ENCODE results near the gene ZBTB48.
"Not testable (repeated sequence)": the region's sequence is repeated elsewhere in the genome, so short reads cannot be mapped to it uniquely, and the experiment has no call there.

Gene ZBTB48

DNA sequence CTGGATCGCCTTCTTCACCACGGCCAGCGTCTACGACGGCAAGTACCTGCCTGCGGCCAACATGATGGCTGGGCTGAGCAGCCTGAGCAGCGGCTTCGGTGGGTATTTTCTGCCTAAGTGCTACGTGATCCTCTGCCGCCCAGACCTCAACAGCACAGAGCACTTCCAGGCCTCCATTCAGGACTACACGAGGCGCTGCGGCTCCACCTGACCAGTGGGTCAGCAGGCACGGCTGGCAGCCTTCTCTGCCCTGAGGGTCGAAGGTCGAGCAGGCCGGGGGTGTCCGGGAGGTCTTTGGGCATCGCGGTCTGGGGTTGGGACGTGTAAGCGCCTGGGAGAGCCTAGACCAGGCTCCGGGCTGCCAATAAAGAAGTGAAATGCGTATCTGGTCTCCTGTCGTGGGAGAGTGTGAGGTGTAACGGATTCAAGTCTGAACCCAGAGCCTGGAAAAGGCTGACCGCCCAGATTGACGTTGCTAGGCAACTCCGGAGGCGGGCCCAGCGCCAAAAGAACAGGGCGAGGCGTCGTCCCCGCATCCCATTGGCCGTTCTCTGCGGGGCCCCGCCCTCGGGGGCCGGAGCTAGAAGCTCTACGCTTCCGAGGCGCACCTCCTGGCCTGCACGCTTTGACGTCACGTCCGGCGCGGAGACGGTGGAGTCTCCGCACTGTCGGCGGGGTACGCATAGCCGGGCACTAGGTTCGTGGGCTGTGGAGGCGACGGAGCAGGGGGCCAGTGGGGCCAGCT lies at the start of gene ZBTB48:
ZBTB48 (plus strand) TSS at position 621 of the 745 bp plus-strand sequence. CDS start 616 bp downstream, outside the sequence.
- peak; percentile 95 for DNase-seq (ENCODE audit: low read depth)

DNA sequence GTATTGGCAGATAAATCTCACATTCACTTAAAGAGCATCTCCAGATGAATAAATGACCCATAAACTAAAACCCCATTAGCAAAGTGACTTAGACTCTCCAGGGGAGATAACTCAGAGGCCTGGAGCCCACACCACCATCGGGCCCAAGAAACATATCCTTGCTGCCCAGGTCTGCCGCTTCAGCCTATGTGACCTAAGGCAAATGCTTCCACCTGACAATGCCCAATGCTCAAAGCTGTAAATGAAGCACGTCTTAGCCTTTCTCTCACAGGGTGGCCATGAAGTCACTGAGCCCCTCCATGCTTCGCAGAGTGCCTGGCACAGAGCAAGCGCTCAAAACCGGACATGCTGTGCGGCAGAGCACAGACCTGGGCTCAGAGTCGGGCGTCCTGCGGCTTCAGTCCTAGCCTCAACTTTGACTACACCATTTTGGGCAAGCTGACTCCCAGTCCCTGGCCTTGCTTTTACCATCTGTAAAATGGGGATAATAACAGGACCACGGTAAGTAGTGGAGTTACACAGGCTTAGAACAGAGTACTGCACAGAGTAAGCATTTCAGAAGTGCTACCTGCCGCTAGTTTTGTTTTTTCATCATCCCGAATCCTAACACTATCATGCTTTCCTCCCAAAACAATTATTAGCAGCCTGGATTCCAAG lies 49.2 kb upstream of the ZBTB48 start:
- DNase-seq (ENCODE audit: low read depth) = no peak

DNA sequence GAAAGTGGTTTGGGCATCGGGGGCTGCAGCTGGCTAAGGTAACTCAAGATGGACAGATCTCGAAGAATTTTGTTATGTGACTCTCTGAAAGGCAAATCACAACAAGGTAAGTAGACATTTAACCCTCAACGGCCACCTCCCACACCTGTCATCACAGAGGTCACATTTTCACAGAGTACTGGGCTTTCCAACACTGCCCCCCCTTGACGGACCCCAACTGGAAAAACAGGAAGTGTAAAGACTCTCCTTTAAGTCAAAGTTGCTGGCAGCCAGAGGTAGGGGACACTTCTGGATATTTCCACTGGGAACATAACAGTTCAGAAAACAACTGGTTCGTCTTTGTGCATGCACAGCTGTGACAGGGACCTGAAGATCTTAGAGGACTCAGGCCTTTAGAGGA lies 47.8 kb upstream of the ZBTB48 start:
- DNase-seq (ENCODE audit: low read depth) = no peak

DNA sequence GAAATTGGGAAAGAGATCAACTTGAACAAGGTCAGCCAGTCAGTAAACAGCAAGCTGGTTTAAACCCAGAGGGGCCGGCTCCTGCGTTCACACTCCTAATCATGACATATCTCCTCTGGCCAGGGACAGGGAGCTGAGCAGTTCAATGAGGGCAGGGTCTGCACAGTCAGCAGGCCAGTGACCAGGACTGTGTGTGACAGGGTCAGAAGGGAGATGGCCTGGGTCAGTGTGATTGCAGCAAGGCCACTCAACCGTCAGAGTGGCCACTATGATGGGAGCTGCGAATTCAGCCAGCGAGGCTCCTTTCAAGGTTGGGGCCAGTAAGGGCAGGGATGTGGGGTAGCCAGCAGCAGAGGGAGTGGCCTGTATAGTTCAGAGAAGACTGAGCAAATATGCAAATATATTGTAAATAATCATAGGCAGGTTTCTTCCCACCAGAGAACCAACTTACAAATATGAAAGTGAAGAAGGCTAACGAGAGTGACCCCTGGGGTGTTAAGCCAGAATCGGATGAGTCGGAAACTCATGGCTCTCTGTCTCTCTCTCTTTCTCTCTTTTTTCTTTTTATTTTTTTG lies 45.5 kb upstream of the ZBTB48 start:
- DNase-seq (ENCODE audit: low read depth) = no peak

DNA sequence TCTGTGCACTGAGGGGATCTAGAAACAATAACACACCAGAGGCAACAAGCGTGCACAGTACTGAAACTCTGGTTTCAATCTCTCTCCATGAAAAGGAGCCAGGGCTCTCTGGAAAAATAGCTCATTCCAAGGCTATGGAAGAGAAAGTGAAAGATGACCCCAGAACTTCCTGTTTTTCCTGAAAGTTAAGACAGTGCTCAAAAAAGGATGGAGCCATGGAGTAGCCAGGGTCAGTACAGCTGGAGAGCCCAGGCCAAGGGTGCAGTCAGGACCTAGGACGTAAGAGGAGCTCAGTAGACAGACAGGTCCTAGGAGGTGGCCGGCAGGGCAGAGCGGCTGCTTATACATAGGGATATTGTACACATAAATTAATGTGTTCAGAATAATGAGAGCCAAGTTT lies 44.6 kb upstream of the ZBTB48 start:
- no peak for DNase-seq (ENCODE audit: low read depth)

DNA sequence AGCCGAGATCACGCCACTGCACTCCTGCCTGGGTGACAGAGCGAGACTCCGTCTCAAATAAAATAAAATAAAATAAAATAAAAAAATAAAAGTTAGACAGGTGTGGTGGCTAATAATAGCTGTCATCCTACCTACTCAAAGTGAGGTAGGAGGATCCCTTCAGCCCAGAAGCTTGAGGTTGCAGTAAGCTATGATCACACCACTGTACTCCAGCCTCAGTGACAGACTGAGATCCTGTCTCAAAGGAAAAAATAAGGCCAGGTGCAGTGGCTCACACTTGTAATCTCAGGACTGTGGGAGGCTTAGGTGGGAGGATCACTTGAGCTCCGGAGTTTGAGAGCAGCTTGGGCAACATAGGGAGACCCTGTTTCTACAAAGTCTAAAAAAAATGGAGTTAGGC lies 43.5 kb upstream of the ZBTB48 start:
- DNase-seq (ENCODE audit: low read depth) = no peak

DNA sequence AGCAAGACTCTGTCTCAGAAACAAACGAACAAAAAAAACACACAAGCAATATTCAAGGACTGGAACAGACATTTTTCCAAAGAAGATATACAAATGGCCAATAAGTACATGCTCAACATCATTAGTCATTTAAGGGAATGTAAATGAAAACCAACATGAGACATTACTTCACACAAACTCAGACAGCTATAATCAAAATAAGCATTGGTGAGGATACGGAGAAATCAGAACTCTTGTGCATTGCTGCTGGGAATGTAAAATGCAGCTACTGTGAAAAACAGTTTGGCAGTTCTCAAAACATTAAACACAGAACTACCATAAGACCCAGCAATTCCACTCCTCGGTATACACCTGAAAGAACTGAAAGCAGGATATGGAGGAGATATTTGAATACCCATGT lies 40.8 kb upstream of the ZBTB48 start:
- no peak for DNase-seq (ENCODE audit: low read depth)

DNA sequence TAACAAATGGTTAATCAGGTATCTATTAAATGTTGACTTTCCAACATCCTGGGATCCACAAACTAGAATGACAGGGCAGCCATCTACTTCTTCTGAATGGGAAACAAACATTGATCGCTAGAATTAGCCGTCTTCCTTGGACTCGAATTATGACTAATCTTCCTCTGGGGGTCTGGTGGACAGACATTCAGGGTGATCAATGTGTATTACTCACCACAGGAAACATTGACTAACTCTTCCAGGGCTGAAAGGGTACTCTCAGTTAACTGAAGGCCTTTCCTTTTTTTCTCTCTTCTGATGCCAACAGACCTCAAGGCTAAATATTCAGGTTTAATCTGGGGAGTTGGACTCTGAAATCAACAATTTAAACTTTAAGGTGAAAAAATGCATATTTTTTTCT lies 35.0 kb upstream of the ZBTB48 start:
- DNase-seq (ENCODE audit: low read depth) = no peak

DNA sequence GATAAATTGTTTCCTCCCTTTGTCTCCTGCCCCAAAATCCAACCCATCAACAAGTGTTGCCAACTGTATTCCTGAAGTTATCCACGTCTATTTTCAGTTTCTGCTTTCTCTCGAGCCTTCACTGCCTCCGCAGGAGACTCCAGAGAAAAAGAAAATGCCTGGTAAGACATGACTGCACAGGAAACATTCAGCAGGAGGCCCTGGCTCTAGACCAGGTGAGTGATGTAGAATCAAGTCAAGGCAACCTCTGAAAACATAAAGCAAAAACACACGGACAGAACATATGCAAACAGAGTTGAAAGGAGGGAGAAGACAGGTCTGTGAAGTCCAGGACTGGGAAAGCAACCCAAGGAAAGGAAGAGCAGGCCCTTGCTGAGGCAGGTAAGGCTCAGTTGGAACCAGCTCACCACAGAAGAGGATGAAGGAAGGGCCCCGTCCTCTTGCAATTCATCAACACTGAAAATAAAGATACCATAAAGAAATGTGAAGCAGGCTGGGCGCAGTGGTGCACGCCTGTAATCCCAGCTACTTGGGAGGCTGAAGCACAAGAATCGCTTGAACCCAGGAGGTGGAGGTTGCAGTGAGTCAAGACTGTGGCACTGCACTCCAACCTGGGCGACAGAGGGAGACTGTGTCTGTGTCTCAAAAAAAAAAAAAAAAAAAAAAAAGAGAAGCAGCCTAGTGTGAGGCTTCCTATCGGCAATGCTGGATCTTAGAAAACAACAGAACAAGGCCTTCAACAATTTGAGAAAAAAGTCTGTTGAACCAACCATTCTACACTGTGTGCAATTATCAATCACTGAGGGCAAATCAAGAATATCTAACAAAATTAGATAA lies 34.3 kb upstream of the ZBTB48 start:
- no peak for DNase-seq (ENCODE audit: low read depth)

DNA sequence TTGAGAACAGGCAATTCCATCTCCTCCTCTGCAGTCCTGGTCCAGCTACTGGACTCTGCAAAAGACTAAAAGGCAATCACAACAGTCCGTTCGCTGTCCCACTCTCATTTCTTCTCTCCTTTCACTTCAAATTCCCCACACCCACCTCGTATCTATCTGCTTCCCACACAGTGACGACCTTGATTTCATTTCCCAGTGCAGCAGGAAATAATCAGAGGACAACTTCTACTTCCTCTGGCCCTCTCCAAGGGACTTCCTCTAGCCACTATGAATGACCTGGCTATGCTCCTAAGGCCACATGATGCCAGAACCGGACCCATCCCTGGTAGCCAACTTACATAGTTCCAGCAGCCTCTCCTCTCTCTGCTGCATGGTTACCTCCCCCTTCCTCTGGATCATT lies 33.5 kb upstream of the ZBTB48 start:
- no peak for DNase-seq (ENCODE audit: low read depth)

DNA sequence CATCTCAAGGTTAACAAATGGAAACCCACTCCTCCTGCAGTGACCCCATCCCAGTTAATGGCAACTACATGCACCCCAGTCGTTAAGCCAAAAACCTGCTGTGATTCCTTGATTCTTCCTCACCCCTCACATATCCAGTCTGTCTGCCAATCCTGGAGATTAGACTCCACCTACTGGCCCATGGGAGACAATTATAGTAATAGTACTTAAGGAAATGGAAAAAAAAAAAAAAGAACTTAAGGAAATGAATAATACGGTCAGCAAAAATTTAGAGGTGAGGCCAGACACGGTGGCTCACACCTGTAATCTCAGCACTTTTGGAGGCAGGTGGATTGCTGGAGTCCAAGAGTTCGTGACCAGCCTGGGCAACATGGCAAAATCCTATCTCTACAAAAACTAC lies 32.5 kb upstream of the ZBTB48 start:
- no peak for DNase-seq (ENCODE audit: low read depth)

DNA sequence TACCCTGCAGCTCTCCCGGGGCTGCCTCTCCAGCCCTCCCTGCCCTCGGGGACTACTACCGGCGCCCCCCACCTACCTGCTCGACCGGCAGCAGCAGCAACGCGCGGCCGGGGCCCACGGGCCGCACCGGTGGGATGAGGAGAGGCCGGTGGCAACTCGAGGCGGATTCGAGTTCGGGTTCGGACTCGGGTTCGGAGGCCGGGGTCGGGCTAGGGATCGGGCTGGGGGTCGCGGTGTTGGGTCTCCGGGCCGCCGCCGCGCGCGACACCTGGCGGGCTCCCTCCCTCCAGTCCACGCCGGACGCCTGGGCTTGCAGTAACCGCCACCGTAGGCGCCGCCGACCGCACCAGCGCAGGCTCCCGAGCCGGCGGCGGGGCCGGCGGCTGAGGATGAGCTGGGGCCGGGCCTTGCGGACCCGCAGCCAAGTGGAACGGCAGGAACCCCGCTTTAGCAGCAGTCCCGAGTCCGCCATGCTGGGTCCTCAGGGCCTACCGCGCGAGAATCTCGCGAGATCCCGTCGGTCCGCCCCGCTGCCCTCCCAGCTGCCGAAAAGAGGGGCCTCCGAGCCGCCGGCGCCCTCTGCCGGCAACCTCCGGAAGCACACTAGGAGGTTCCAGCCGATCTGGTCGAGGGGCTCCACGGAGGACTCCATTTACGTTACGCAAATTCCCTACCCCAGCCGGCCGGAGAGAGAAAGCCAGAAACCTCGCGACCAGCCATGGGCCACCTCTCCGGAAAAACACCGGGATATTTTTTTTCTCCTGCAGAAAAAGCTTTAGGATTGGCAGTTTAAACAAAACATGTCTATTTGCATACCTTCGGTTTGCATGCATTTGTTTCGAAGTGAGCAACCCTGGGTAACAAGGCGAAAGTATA lies 25.5 kb upstream of the ZBTB48 start, which contains the start of gene NOL9:
NOL9 (minus strand) TSS at position 483 of the 876 bp plus-strand sequence; CDS start at position 472, 11 bp downstream.
- peak; percentile 84 for DNase-seq (ENCODE audit: low read depth)

DNA sequence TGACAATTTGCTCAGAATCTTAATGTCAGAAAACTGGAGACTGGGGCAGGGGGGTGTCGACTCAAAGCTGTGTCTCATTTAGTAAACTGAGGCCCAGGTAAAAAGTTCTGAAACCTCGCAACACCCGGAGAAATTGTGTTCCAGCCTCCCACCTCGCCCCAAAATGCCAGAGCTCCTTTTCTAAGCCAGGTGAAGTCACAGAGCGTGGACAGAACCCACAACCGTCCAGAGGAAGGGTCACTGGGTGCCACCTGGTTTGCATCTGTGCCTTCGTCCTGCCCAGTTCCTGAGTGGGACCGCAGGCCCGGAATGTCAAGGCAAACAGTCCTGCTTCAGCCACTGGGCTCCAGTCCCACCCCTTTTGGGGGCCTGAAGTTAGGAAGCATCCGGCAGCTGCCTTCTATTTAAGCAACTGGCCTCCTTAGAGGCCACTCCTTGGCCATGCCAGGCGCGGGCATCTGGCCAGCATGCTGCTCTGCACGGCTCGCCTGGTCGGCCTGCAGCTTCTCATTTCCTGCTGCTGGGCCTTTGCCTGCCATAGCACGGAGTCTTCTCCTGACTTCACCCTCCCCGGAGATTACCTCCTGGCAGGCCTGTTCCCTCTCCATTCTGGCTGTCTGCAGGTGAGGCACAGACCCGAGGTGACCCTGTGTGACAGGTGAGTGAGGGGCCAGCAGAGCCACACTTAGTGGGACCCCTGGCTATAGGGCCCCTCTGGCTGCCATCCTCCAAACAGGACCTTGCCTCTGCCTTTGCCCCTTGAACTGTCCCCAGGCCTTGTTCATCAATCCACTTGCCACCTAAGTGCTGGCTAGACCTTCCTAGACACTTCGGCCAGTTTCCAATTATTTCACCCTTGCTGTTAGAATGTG lies 24.7 kb upstream of the ZBTB48 start, which contains the start of gene TAS1R1:
TAS1R1 (plus strand) TSS at position 401 of the 872 bp plus-strand sequence; CDS start at position 468, 67 bp downstream.
- peak; percentile 36 for DNase-seq (ENCODE audit: low read depth)

DNA sequence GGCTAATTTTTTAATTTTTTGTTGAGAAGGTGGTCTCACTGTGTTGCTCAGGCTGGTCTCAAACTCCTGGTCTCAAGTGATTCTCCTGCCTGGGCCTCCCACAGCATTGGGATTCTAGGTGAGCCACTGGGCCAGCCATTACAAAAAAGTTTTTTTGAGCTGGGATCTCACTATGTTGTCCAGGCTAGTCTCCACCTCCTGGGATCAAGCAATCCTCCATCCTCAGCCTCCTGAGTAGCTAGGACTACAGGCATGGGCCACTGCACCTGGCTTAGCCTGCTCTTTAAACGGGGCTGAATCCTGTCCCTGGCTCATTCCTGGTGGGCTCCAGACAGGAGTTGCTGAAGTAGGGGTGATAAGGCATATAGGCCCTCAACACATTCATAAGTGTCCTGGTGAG lies 22.2 kb upstream of the ZBTB48 start:
- no peak for DNase-seq (ENCODE audit: low read depth)

DNA sequence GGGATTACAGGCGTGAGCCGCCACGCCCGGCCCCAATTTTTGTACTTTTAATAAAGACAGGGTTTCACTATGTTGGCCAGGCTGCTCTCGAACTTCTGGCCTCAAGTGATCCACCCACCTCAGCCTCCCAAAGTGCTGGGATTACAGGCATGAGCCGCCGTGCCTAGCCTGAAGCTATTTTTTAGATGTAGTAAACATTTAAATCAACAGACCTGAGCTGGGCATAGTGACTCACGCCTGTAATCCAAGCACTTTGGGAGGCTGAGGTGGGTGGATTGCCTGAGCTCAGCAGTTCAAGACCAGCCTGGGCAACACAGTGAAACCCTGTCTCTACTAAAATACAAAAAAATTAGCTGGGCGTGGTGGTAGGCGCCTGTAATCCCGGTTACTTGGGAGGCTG lies 20.6 kb upstream of the ZBTB48 start:
- not testable (repeated sequence) for DNase-seq (ENCODE audit: low read depth)

DNA sequence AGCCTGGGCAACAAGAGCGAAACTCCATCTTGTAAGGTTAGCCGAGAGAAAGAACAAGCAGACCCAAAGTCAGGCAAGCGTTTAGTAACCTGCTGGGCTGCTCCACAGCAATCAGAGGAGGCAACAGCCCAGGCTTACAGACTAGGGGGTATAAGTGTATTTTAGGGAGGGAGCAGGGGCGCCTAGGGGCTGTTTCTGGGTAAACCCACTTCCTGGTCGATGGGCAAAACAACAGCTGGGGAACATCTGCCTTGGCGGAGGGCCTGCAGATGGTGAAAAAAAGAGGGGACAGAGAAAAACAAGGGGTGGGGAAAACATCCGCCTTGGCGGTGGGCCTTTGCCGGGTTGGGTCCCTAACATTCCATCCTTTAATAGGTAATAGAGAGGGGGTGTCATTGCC lies 19.5 kb upstream of the ZBTB48 start:
- DNase-seq (ENCODE audit: low read depth) = no peak

DNA sequence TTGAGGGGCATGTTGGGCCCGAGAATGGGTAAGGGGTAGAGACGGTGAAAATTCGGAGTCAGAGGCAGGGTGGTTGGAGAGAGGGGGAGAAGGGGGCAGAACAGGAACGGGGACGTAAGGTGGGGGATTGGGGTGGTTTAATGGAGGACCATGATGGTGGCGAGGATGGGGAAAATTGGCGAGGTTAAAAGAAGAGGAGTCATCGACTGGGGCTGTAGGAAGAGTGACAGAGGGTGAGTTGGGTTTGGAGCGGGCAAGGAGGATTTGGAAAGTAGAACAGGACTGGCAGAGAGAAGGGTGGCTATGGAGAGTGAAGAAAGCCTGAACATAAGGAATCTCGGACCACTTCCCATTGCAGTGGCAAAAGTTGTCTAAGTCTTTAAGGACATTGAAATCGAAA lies 10.8 kb upstream of the ZBTB48 start:
- no peak for DNase-seq (ENCODE audit: low read depth)

DNA sequence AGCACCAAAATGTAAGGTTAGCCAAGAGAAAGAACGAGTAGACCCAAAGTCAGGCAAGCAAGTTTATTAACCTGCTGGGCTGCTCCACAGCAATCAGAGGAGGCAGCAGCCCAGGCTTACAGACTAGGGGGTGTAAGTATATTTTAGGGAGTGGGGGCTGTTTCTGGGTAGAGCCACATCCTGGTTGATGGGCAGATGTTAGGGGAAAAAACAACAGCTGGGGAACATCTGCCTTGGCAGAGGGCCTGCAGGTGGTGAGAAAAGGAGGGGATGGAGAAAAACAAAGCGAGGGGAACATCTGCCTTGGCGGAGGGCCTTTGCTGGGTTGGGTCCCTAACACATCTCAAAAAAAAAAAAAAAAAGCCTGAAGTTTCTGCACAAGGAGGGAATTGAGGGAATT lies 9.7 kb upstream of the ZBTB48 start:
- DNase-seq (ENCODE audit: low read depth) = no peak

DNA sequence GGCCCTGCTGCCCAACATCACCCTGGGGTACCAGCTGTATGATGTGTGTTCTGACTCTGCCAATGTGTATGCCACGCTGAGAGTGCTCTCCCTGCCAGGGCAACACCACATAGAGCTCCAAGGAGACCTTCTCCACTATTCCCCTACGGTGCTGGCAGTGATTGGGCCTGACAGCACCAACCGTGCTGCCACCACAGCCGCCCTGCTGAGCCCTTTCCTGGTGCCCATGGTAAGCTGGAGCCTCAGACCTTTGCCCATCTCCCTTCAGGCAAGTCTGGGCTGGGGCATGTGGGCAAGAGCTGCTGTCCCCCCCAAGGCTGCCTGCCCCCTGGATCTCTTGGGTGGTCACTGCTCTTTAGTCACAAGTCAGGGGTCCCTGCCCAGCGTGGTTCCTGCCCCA lies 8.8 kb upstream of the ZBTB48 start:
- DNase-seq (ENCODE audit: low read depth) = no peak

DNA sequence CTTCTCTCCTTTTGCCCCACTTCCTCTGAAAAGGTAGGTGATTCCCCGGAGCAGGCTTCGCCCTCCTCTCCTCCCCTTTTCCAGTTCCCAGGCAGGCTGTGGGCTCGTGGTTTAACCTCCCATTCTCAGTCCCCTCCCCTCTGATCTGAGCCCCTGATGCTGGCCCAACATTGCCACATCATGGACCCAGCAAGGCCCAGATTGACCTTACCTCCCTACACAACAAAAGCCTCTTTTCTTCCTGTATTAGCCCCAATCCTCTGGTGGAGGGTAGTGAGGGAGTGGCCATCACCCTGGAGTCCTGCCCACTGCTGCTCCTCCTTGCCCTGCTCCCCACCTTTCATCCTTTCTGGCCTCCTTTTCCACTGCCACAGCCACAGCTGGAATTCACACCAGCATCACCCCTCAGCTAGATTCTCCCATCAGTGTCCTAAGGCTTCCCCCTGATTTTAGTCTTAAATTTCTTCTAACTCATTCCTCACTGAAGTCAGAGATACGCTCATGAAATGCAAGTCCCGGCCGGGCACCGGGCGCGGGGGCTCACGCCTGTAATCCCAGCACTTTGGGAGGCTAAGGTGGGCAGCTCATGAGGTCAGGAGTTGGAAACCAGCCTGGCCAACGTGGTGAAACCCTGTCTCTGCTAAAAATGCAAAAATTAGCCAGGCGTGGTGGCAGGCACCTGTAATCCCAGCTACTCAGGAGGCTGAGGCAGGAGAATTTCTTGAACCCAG lies 7.0 kb upstream of the ZBTB48 start:
- no peak for DNase-seq (ENCODE audit: low read depth)

Data from fibroblast of the conjunctiva (primary cell).